K562 (cell line): Measurements from ENCODE around the gene PIWIL1. TPM values are rescaled to one million over a fixed set of nuclear protein-coding genes. Genes with fewer than 3 reads are reported as not detected.

Source experiments
- ATAC-seq: fragments of 200-7000 bp; cut with Tn5 transposase; 3 replicates; pipeline ENCODE4 v1.9.1; 2020; ENCODE audit warnings: moderate library complexity
- BruUV-seq: library from RNA; stranded (reverse); fragments of 400-500 nt; replicated peaks from 2 replicates; lab custom pipeline; 2021; lab: Mats Ljungman, UMichigan
- CTCF ChIA-PET: fragments of 300-600 bp; formaldehyde crosslinking; extraction: SDS; loops from one replicate; lab custom pipeline; 2021; ENCODE audit warnings: low intra/inter-chr PET ratio; lab: Yijun Ruan, JAX
- POLR2A ChIA-PET: fragments of 300-600, 350-650 bp; sonication (Branson Sonifier 250); formaldehyde crosslinking; extraction: SDS; loops from one replicate; lab custom pipeline; 2021; ENCODE audit warnings: antibody characterized with exemption, inconsistent platforms; lab: Yijun Ruan, JAX
- DNase-seq, 4 experiments: peaks; one replicate each; pipeline versions ENCODE4 v3.0.0 to v3.0.0-alpha.2; 2011 to 2018; ENCODE audit warnings: low spot score in 3 of 4, mixed read lengths in 3 of 4; ENCODE audit errors: extremely low read depth in 1 of 4
- FAIRE-seq: peaks from 2 replicates; lab custom pipeline; 2011; peaks lifted over from hg19 to GRCh38; lab: Jason Lieb, UNC
- H2AFZ ChIP-seq: 2 replicates; pipeline ENCODE4 v1.6.0; 2011; ENCODE audit warnings: low read depth, low read length, control low read depth, inconsistent platforms
- H3K27ac ChIP-seq: fragments of 200-600 bp; 3 replicates; pipeline ENCODE4 v1.8.0; 2011; ENCODE audit warnings: low read depth, mild to moderate bottlenecking, control low read depth, inconsistent platforms, low read length, moderate library complexity, mixed read lengths; ENCODE audit errors: extremely low read depth
- H3K27me3 ChIP-seq, 2 experiments: fragments of 300-600 bp in 1 of 2; 2 replicates in 1 of 2; 3 replicates in 1 of 2; pipeline versions ENCODE4 v1.6.0 to v1.8.0; 2011; ENCODE audit warnings: inconsistent platforms in 2 of 2, low read length in 2 of 2, mild to moderate bottlenecking in 1 of 2, mixed read lengths in 1 of 2, moderate library complexity in 1 of 2; ENCODE audit not compliant: control insufficient read depth in 2 of 2, insufficient read depth in 2 of 2
- H3K36me3 ChIP-seq: fragments of 300-600 bp; 3 replicates; pipeline ENCODE4 v1.8.0; 2011; ENCODE audit warnings: mild to moderate bottlenecking, low read length, inconsistent platforms; ENCODE audit not compliant: control insufficient read depth, insufficient read depth
- H3K4me1 ChIP-seq, 2 experiments: fragments of 200-600 bp in 1 of 2; replicated peaks in 1 of 2; 2 replicates in 1 of 2; 3 replicates in 1 of 2; pipeline versions ENCODE4 v1.5.1 to v1.8.0; 2011; ENCODE audit warnings: inconsistent platforms in 2 of 2, low read length in 2 of 2, mild to moderate bottlenecking in 1 of 2, mixed read lengths in 1 of 2, moderate library complexity in 1 of 2; ENCODE audit not compliant: control insufficient read depth in 2 of 2, insufficient read depth in 2 of 2
- H3K4me2 ChIP-seq: 2 replicates; pipeline ENCODE4 v1.6.1; 2011; ENCODE audit warnings: low read length, control low read depth, inconsistent platforms, mixed read lengths; ENCODE audit not compliant: insufficient read depth
- H3K4me3 ChIP-seq: fragments of 200-600 bp; sonication (generic), shearing (Covaris generic); 2 replicates; pipeline ENCODE4 v1.5.1; 2016; ENCODE audit warnings: control low read depth, inconsistent platforms
- H3K79me2 ChIP-seq: fragments of 200-600 bp; 3 replicates; pipeline ENCODE4 v1.8.0; 2011; ENCODE audit warnings: low read length, inconsistent platforms; ENCODE audit not compliant: control insufficient read depth, insufficient read depth
- H3K9ac ChIP-seq, 2 experiments: 2 replicates each; pipeline versions ENCODE4 v1.6.0 to v1.6.1; 2011; ENCODE audit warnings: low read depth in 2 of 2, low read length in 2 of 2, control low read depth in 1 of 2, inconsistent platforms in 1 of 2, mild to moderate bottlenecking in 1 of 2, mixed read lengths in 1 of 2; ENCODE audit not compliant: insufficient read depth in 1 of 2
- H3K9me1 ChIP-seq: one replicate; pipeline ENCODE4 v1.6.0; 2011; ENCODE audit warnings: inconsistent platforms, mild to moderate bottlenecking, low read length, moderate library complexity; ENCODE audit not compliant: control insufficient read depth, insufficient read depth
- H3K9me3 ChIP-seq: replicated peaks from 2 replicates; pipeline ENCODE4 v1.5.1; 2011; ENCODE audit warnings: low read depth, low read length, inconsistent platforms; ENCODE audit not compliant: control insufficient read depth, insufficient read depth
- H4K20me1 ChIP-seq: replicated peaks from 2 replicates; pipeline ENCODE4 v1.6.1; 2011; ENCODE audit warnings: low read length, inconsistent platforms, mixed read lengths; ENCODE audit not compliant: control insufficient read depth, insufficient read depth
- DPF2 ChIP-seq: fragments of 450-650 bp; IDR thresholded peaks from 2 replicates; pipeline ENCODE4 v1.6.1; 2016
- ETV5 ChIP-seq: sonication (generic); formaldehyde crosslinking; IDR thresholded peaks from 2 replicates; pipeline ENCODE4 v1.4.0; 2020; ENCODE audit warnings: low read depth, mild to moderate bottlenecking, missing genetic modification reagents
- NCOA1 ChIP-seq: fragments of 450-650 bp; IDR thresholded peaks from 2 replicates; pipeline ENCODE4 v1.6.1; 2016; ENCODE audit warnings: low read depth
- NR2C1 ChIP-seq, 2 experiments: fragments of 450-650 bp; IDR thresholded peaks; 2 replicates each; pipeline ENCODE4 v1.6.1; 2017; ENCODE audit warnings: mild to moderate bottlenecking in 2 of 2, antibody characterized with exemption in 1 of 2, inconsistent platforms in 1 of 2, missing compliant biosample characterization in 1 of 2, missing genetic modification characterization in 1 of 2
- RAD21 ChIP-seq, 2 experiments: fragments of 250-450 bp in 1 of 2; fragments of 450-650 bp in 1 of 2; sonication (Bioruptor Pico) in 1 of 2; formaldehyde crosslinking in 1 of 2; IDR thresholded peaks in 1 of 2; conservative IDR thresholded peaks in 1 of 2; 2 replicates each; pipeline versions ENCODE4 v1.4.0 to v1.8.0; 2020 to 2022; ENCODE audit warnings: mild to moderate bottlenecking in 2 of 2, moderate library complexity in 1 of 2
- SMC3 ChIP-seq: conservative IDR thresholded peaks from 2 replicates; pipeline ENCODE4 v1.6.1; 2011; ENCODE audit warnings: low read depth, low read length, improper control_type of control experiment; ENCODE audit not compliant: insufficient read depth
- WGBS: fragments of 100-300 bp; shearing (Covaris generic); methylation state at CpG from one replicate; pipeline ENCODE4 v1.1.6; 2016; ENCODE audit warnings: low coverage, mixed read lengths; ENCODE audit not compliant: insufficient coverage; ENCODE audit errors: missing lambda C conversion rate; 5-methylcytosine and 5-hydroxymethylcytosine counted together
- in situ Hi-C: fragments of 300-500 bp; cut with MboI; formaldehyde crosslinking; loops from 4 replicates; pipeline ENCODE4 v1.15.0; 2018; ENCODE audit warnings: inconsistent platforms, mixed read lengths
- intact Hi-C: fragments of 100-400 bp; cut with micrococcal nuclease; formaldehyde crosslinking; loops from 2 replicates; pipeline ENCODE4 v1.14.2; 2022
- polyA plus RNA-seq, 8 experiments: library from polyadenylated mRNA; depleted of rRNA in 4 of 8; stranded (reverse) in 5 of 8; unstranded in 3 of 8; fragments of >200 nt; fragmentation: Nextera tagmentation in 2 of 8; fragmentation: Illumina TruSeq in 1 of 8; extraction: Ambion mirVana in 2 of 8; extraction: Trizol in 1 of 8; gene quantifications; 2 replicates each; pipeline versions ENCODE4 v1.2.1 to v1.2.3, GENCODE V29; 2011 to 2014; ENCODE audit warnings: inconsistent platforms in 1 of 8, missing spikeins in 1 of 8
- total RNA-seq, 7 experiments: library from RNA; depleted of rRNA in 6 of 7; stranded (reverse); fragments of >200 nt in 6 of 7; fragmentation: Illumina TruSeq in 2 of 7; extraction: Trizol in 2 of 7; gene quantifications; 2 replicates each; pipeline versions ENCODE4 v1.2.1 to v1.2.3, GENCODE V29; 2011 to 2021; ENCODE audit warnings: low replicate concordance in 1 of 7

Gene PIWIL1
- total and polyA plus RNA-seq, 9 of the 15 experiments (the other 6 are each of a cell fraction or from before 2014, with no cell fraction given): not detected

GRCh38 chr12:130335517-130336392 is 1.9 kb upstream of the PIWIL1 start (continued):
- TF ChIP-seq SMC3 (0 out of 2 replicates have a peak, but pooled peaks have one; percentile 33), ETV5 (CRISPR knock-in tag) (no peak), DPF2 (no peak), RAD21 (CRISPR knock-in tag; conservative IDR thresholded peaks at IDR 0.05 in 1 of 2, IDR thresholded peaks at IDR 0.05 in 1 of 2) (peak; percentile 63 to 84)

GRCh38 chr12:130336723-130337487 is 782 bp upstream of the PIWIL1 start:
- no peak overlapping the region for H3K4me2 ChIP-seq
- no peaks in the 10 kb centered on the region for H3K79me2 ChIP-seq
- H3K4me3 ChIP-seq: no peak overlapping the region
- WGBS: 53% methylated on average over 26 of the region's 33 CpGs
- ATAC-seq (no peak), DNase-seq (no peak), FAIRE-seq (no peak)
- POLR2A ChIA-PET: no interaction called here
- H3K4me1 ChIP-seq: peaks cover 0 to 3% of the 10 kb centered on the region in 2 experiments; a peak in 2 of 5 replicates
- no peak overlapping the region for H3K27ac ChIP-seq
- H3K9ac ChIP-seq: no peak overlapping the region
- peaks cover 0 to 15% of the 10 kb centered on the region in 2 experiments; a peak in 1 of 5 replicates for H3K27me3 ChIP-seq
- H2AFZ ChIP-seq: no peak overlapping the region
- CTCF ChIA-PET: interaction anchor here (2.7 kb wide), 1 partner anchor 289 kb away, joined by 14 read pairs; no protein-coding TSS in a partner anchor
- no peaks in the 10 kb centered on the region for H3K9me1 ChIP-seq
- in situ Hi-C loops (no loop called here), intact Hi-C loops (loop anchor here (5.0 kb wide), 1 partner anchor 290 kb away; no protein-coding TSS in a partner anchor)
- BruUV-seq: no TSS peak
- no peaks in the 10 kb centered on the region for H4K20me1 ChIP-seq
- TF ChIP-seq NR2C1 (IDR thresholded peaks at IDR 0.05): no peak
- TF ChIP-seq NR2C1 (tag; IDR thresholded peaks at IDR 0.05): peak; percentile 38; the same call in 1 of the 2 replicates
- no peak for TF ChIP-seq NCOA1
- no peaks in the 10 kb centered on the region for H3K36me3 ChIP-seq
- H3K9me3 ChIP-seq: no peaks in the 10 kb centered on the region
